T follicular helper cell (primary cell): Measurements from ENCODE around the gene HIGD1A.

Source experiments
- DNase-seq: peaks from one replicate; pipeline ENCODE4 v3.0.0-alpha.2; 2020; ENCODE audit warnings: low read depth

Gene HIGD1A

GRCh38 chr3:42799376-42799775, 4.9 kb downstream of the HIGD1A start:
- no peak for DNase-seq

- DNase-seq = no peak
These were observed 7.9 kb downstream of the HIGD1A start for GRCh38 chr3:42796332-42796885.

GRCh38 chr3:42795621-42796181, 8.6 kb downstream of the HIGD1A start:
- no peak for DNase-seq

GRCh38 chr3:42790714-42791229, 13.5 kb downstream of the HIGD1A start:
- DNase-seq = no peak

- DNase-seq = no peak
These were observed 17.7 kb downstream of the HIGD1A start for GRCh38 chr3:42786631-42787030.

GRCh38 chr3:42786212-42786611, 18.1 kb downstream of the HIGD1A start:
- DNase-seq = no peak

- no peak for DNase-seq
These were observed 23.2 kb downstream of the HIGD1A start for GRCh38 chr3:42780892-42781700.

- DNase-seq = no peak
These were observed 23.9 kb downstream of the HIGD1A start for GRCh38 chr3:42780398-42780797.

GRCh38 chr3:42778644-42779043, 25.6 kb downstream of the HIGD1A start:
- DNase-seq = no peak

- DNase-seq = no peak
These were observed 30.9 kb downstream of the HIGD1A start for GRCh38 chr3:42773409-42773751.

GRCh38 chr3:42772670-42773408, 31.5 kb downstream of the HIGD1A start, which contains the start of gene CCDC13:
Gene CCDC13, minus strand, starts transcription at chr3:42773253. Its CDS starts 14,908 bp downstream, at chr3:42758345.
- DNase-seq = peak; percentile 72

GRCh38 chr3:42771271-42771670, 33.0 kb downstream of the HIGD1A start:
- no peak for DNase-seq

- DNase-seq = no peak
These were observed 34.7 kb downstream of the HIGD1A start for GRCh38 chr3:42769477-42770131.

- DNase-seq = no peak
These were observed 39.6 kb downstream of the HIGD1A start for GRCh38 chr3:42764561-42765295.

- no peak for DNase-seq
These were observed 40.2 kb downstream of the HIGD1A start for GRCh38 chr3:42764115-42764514.

GRCh38 chr3:42763021-42763420, 41.3 kb downstream of the HIGD1A start:
- DNase-seq = no peak

GRCh38 chr3:42762046-42762724, 42.1 kb downstream of the HIGD1A start:
- no peak for DNase-seq

- no peak for DNase-seq
These were observed 46.2 kb downstream of the HIGD1A start for GRCh38 chr3:42758126-42758525.

- no peak for DNase-seq
These were observed 47.5 kb downstream of the HIGD1A start for GRCh38 chr3:42756681-42757213.
